Activated CD4-positive, alpha-beta T cell treated with anti-CD3 and anti-CD28 coated beads for 24 hours (primary cell): ENCODE results near the gene MED31.
"Not testable (repeated sequence)": the region's sequence is repeated elsewhere in the genome, so short reads cannot be mapped to it uniquely, and the experiment has no call there.

ENCODE experiments used
- DNase-seq, 2 donors: peaks; one replicate each; pipeline ENCODE4 v3.0.0-alpha.2; 2020; ENCODE audit warnings: low read depth in 2 of 2

Gene MED31

DNA sequence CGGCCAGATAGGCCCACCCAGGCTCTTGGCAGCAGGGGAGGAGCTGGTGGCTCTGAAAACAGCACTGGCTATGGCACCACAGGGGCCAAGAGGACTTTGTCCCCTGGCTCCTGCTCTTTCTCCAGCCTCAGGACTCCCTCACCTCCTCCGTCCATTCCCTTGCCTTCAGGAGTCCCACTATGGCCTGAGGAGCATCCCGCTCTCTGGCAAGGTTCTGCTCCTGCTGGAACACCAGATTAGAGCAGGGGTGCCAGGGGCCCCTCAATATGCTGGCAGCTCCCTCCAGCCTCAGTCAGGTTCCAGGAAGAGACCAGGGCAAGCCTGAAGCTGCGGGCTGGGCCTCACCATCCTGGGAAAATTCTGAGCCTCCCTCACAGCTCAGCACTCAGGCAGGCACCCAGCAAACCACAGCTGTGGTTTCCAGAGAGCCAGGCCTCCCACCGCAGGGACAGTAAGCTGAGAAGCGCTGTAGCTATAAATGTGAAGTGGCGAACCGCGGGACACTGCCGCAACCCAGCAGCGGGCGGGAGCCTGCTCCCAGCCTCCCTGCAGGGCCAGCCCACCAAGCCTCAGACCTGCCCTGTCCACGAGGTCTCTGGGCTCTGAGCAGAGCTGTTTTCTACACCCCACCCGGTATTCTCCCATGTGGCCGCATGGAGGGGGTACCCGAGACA, 25.9 kb upstream of the MED31 start:
- no peak for DNase-seq

DNA sequence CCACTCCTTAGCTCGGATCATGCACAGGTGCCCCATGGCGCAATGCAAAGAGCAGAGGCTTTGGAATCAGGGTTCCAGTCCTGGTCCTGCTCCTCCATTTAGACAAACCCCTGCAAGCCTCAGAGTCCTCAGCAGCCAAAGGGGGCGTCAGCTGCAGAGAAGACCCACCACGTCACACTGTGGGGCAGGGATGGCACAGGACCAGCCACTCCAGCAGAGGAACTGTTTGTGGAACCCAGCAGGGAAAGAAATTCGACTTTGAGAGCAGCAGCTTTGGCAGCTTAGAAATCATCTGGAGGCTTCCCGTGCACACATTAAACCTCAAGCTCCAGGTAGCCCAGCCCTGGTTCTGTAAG, 25.4 kb upstream of the MED31 start:
- no peak for DNase-seq

DNA sequence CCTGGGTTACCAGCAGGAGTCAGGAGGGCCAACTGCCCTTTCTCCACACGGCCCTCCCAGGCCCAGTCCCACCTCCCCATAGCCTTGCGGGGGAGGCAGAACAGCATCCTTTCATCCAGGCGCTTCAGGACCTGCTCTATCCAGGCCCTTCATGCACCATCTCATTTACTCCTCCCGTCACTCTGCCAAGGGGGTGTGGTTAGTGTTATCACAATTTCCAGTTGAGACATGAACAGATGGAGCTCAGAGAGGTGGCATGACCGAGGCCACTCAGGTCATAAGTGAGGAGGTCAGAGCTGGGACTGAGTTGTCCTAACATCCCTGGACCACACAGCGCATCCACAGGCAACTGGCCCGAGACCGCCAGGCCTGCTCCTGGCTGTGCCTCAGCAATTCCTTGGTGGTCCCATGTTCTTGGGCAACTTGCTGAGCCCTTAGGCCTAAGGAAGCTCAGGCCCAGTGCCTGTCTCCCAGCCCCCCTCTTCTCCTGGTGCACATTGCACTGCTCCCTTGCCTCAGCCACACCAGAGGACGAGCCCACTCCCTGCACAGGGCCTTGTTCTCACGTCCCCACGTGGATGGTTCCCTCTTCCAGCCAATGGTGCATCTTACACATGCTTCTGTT, 23.9 kb upstream of the MED31 start:
- no peak for DNase-seq

DNA sequence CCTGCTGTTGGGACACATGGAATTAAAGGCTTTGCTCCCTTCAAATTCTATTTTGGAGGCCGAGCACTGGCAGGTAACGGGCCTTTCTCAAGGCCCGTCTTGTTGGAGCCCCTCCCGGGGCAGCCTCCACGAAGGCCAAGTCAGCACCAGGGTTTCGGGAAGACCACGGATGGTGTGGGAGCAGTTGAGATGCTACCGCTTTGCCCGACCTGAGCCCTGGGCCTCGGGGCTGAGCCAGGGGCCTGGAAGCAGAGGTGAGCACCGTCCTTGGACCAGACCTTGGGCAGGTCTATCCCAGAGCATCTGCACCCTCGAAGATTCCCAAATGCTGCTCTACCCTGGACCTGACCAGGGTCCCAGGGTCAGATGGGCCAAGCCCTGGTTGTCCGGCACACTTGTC, 23.2 kb upstream of the MED31 start:
- DNase-seq, result no peak

DNA sequence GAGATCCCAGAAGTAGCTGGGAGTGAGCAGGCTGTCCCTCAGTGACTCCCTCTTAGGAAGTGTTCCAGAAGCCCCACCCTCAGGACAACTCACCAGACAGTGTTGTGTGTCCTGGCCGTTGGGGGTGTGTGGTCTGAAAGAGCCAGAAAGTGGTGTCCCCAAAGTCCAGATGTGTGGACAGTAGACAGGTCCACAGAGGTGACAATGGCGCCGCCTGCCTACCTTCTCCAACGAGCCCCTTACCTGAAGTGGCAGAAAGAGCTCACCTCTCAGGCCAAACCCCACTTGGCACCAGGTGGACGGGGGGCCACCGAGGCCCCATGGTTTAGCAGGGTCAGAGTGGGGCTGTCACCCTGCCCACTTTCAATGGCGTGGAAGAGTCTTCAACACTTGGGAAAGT, 20.0 kb upstream of the MED31 start:
- no peak for DNase-seq

DNA sequence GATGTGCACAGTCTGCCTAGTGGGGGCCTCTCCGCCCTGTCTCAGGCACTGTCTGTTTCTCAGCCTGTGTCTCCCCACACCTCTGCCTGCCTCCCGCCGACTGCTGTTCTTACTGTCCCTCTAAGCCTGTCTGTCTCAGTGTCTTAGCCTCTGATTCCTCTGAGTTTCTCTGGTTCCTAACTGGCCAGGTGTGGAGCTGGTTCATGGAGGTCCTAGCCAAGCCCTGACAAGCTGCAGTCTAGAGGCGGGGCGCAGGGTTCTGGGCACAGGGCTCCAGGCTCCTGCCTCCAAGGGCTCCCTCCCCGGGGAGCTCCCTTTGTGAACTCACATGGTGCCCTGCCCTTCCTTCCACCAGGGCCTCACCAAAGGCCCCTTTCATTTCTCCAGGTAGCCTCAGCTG, 19.6 kb upstream of the MED31 start:
- DNase-seq, result no peak

DNA sequence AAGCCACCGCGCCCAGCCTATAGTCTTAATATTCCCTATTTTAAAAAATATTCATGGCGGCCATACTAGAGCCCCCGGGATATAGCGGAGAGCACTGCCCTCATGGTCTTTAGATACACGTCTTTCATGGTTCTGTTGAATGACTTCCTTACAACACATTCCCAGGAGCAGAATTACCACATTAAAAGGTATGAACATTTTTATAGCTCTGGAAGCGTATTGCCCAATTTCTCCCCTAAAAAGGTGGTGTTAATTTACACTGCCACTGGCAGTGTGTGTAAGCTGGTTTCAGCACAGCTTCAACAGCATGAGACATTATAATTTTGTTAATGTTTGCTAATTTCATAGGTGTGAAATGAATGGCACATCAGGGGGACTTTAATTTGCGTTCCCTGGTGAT, 19.2 kb upstream of the MED31 start:
- DNase-seq, result no peak

DNA sequence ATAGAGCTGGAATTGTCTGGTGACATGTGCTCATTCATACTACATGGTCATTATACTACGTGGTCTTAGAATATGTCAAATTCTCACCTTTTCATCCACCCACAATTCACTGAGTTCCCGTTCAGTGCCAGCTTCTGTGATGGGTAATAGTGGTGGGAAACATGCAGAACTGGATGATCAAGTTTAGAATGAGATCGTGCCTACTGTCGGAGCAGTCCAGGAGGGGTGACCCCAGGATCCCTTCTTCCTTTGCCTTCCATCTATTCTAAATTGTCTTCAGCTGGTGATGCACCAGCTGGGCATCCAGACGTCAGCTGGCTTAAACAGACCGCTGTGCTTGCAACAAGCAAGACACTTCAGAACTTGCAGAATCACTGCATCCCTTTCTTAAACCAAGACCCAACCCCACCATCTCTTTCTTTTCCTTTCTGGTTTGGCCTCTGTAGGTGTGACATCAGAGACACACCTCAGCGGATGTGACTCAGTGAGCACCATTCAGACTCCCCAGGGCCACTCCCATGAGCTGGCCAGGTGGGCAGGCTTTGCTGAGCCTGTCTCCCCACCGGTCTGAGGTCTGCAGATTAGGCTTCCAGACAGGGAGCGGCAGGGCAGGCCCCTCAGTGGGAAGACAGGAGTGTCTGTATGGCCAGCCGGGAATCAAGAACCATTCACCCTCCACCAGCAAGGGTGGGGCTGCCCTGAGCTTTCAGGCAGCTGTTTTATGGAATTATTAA, 18.2 kb upstream of the MED31 start:
- DNase-seq, result no peak

DNA sequence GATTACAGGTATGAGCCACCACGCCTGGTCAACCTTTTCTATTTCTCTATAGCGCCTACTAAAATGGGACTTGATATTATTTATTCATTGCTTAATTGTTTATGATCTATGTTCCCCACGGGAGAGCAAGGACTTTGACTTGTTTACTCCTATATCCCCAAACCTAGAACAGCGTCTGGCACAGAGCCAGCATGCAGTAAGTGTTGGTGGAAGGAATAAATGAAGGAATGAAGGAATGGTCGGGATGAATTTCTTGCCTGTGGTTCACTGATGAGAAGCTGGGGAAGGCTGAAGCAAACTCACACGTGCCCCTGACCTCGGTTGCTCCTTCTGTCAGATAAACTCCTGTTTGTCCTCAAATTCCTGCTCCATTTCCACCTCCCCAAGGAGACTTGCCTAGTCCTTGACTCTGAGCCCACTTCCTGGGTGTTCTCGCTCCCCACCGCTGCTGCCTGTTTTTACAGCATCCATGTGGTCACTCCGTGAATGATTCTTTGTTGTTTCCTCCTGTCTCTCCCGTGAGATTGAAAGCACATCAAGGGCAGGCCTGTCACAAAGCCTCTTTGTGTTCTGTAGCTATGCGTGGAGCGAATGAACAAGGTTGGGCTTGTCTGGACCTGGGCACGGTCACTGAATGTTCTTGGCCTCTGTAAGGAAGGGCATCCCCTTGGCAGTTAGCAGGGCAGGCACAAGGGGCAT, 17.5 kb upstream of the MED31 start:
- DNase-seq, result no peak

DNA sequence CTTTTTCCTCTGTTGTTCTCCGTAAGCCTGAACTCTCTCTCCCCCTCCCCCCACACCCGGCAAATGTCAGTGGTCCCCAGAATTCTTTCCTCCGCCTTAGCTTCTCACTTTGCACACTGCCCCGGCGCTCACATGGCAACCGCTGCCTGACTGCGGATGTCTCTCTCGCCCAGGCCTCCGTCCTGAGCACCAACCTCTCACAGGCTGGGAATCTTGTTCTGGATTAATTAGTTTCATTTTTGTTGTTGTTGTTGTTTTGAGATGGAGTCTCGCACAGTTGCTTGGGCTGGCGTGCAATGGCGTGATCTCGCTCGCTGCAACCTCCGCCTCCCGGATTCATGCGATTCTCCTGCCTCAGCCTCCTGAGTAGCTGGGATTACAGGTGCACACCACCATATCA, 16.8 kb upstream of the MED31 start:
- DNase-seq, result no peak

DNA sequence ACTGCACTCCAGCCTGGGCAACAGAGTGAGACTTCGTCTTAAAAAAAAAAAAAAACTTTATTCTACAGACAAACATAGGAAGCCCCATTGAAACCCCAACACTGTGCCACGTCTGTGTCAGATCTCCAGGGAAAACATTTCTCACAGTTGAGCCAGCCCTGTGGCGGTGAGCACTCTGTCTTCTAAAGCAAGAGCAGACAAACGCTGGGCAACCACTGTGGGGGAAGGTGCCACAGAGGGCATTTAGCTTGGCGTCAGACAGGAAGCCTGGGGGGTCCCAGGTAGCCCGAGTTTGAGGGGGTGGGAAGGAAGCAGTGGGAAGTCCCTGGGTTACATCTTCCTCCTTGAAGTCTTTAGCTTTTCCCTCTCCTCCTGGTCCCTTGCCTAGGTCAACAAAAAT, 16.1 kb upstream of the MED31 start:
- DNase-seq, result no peak

DNA sequence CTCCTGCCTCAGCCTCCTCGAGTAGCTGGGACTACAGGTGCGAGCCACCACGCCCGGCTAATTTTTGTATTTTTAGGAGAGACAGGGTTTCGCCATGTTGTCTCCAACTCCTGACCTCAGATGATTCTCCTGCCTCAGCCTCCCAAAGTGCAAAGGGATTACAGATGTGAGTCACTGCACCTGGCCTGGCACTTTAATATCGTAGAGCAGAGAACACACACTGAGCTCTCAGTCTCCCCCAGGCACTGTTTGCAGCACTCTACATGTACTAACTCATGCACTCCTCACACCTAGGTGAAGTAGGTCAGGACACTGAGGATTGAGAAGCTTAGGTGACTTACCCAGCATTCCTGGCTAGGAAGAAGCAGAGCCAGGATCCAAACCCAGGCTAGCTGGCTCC, 15.2 kb upstream of the MED31 start:
- DNase-seq, result no peak

DNA sequence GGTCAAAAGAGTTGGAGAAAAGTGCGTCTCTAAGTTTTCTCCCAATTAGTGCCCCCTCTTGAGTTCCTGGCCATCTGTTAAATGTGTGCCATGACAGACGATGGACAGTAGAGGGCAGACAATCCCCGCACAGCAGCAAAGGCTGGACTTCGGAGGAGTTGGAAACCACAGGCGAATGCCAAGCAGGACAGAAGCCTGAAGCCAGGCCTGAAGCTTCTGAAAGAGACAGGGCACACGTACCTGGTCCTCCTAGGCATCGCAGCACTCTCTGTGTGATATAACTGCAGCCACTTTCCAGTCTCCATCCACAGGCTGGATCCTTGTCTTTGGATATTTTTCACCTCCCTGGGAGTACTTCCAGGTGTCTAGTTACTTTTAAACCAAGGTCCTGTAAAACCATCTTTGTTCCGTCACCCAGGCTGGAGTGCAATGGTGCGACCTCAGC, 14.7 kb upstream of the MED31 start:
- peak in 1 of 2 donors; percentile 28 for DNase-seq

DNA sequence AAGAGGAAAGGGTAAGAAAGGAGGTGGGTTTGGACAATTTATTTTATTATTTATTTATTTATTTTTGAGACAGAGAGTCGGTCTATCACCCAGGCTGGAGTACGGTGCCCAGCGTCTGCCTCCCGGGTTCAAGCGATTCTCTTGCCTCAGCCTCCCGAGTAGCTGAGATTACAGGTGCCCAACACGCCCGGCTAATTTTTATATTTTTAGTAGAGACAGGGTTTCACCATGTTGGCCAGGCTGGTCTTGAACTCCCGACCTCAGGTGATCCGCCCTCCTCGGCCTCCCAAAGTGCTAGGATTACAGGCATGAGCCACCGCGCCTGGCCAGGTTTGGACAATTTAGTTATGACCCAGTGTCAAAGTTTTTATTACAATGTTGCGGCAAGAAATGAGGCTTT, 11.8 kb upstream of the MED31 start:
- DNase-seq, result not testable (repeated sequence)

DNA sequence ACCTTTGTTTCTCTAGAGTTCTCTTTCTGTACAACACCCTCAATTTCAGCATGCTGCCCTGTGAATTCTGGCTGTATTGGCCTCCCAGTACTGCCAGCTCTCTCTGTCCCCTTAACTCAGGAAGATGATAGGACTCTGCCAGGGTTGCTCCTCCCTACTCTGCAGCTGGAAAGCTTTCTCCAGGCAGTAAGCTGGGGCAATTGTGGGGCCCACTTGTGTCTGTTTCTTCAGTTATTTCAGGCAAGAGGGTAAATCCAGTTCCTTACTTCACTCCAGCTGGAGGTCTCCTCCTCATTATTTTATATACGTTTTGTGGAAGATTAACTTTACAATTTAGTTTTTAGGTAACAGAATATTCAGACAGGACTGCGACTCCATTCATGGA, 10.1 kb upstream of the MED31 start:
- no peak for DNase-seq

DNA sequence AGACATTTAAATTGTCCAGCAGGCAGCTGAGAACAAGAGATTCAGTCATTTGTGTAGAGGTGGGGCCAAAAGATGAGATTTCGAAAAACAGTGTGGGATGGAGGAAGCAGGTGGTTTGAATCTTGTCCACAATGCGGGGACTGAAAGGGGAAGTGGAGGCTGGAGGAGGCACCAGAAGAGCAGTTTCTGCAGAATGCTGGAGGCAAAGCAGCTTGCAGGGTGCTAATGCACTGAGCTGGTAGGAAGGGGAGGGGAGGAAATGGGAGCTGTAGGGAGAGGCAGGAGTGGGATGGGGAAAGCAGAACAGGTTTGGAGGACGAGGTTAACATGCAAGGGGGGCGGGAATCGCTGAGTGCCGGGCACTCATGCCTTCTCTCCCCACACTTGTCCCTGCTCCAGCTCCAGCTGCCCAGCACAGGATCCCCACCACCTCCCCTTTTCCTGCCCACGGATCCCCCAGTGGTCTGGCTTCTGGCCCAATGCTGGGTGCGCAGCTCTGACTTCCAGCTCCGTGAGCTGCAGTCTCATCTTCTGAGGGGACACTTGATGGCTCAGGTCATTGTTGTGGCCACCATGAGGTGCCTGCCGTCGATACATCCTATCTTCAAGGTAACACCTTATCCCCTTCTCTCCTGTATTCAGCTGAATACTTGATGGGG, 9.5 kb upstream of the MED31 start:
- no peak for DNase-seq

DNA sequence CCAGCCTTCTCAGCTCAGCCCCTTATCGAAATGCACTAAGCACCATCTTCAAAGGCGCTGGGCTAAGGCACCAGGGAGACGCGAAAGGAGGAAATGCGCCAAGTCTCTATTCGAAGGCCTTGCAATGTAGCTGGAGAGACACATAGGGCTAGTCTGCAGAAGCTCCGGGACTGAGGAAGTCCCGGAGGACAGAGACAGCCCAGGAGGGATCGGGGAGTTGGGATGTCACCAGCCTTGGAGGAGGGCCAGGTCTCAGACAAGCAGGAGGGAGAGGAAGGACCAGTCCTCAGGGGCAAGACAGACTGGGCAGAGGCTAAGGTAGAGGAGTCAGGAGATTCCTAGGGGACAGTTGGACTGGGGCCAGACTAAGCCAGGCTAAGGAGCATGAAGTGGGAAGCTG, 8.7 kb upstream of the MED31 start:
- no peak for DNase-seq

DNA sequence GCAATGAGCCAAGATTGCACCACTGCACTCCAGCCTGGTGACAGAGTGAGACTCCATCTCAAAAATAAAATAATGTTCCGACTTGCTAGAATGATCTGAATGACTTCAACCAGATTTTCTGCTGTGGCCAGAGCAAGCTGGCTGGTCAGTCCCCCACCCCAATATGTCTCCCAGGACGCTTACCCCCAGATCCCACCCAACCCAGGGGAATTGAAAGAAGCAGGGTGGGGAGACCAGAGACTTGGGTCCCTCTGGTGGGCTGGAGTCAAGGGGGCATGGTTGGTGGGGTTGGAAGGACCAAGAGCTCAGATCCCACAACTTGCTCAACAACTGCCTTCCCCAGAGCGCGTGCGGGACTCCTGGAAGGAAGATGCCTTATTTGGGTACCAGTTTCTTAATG, 7.0 kb upstream of the MED31 start:
- not testable (repeated sequence) for DNase-seq

DNA sequence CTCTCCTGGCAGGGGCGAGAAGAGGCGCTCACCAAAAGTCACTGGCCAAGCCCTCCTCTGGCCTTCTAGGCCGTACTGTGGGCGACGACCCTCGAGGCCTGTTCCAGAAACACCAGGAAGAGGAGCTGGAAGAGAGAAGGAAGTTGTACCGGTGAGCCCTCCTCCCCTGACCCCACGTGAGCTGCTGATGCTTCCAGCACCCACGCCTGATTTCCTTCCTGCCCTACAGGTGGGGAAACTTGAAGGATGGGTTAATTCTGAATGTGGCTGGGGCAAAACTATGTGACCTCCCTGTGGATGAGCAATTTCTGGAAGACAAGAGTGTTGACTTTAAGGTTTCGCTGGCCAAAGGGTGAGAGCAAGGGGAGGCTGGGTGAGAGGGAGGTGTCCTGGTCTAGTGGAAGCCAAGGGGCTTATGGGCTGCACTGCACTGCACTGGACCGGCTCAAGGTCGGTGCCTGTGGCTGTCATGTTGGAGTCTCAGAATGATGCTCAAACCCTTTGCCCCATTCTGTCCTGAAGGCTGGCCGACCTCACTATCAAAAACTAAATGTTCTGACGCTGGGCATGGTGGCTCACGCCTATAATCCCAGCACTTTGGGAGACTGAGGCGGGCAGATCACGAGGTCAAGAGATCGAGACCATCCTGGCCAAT, 6.4 kb upstream of the MED31 start:
- no peak for DNase-seq

DNA sequence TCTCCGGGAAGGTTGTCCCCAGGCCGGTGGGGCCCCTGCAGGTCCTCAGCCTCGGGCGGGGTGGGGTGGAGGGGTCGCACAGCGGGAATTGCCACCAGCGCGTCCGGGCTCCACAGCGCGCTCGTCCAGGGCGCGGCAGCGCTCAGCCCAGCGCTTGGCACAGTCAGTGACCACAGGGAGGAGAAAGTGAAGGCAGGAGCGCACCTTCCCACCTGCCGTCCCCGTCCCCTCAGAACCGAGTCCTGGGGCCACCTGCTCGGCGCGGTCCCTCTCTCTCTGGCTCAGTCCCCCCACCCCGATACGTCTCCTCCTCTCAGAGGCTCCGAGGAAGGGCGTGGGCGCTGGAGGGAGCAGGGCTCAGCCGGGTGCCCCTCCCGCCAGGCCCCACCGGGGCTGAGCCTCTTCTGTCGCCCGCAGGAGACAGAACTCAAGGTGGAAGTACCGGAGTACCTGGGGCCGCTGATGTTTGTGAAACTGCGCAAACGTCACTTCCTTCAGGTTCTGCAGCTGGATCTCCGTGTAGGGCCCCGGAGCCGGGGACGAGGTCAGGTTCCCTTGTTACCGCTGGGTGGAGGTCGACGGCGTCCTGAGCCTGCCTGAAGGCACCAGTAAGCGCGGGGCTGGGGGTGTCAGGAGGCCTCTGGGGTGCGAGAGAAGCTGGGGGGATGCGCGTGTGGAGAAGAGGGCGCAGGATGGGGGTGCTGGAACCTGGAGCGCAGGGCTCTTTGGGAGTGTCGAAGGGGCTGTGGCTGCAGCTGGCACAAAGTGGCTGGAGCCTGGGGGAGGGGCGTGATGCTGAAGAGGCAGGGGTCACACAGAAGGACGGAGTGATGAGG, 5.6 kb upstream of the MED31 start:
- peak in 1 of 2 donors; percentile 45 for DNase-seq
